H1 (cell line): Measurements from ENCODE around the gene CNOT6L. TPM values are rescaled to one million over a fixed set of nuclear protein-coding genes. Genes with fewer than 3 reads are reported as not detected.

Experiments
- CTCF ChIA-PET: fragments of 300-600 bp; sonication (Branson Sonifier 250); formaldehyde crosslinking; loops from one replicate; lab custom pipeline; 2021; ENCODE audit not compliant: partially characterized antibody; lab: Charles Lee
- POLR2A ChIA-PET: fragments of 300-600 bp; sonication (Branson Sonifier 250); formaldehyde crosslinking; loops from one replicate; lab custom pipeline; 2021; ENCODE audit warnings: inconsistent platforms; ENCODE audit not compliant: partially characterized antibody; lab: Charles Lee
- DNase-seq, 2 experiments: peaks; one replicate each; pipeline versions ENCODE4 v3.0.0 to v3.0.0-alpha.2; 2010 to 2022; ENCODE audit warnings: low spot score in 2 of 2, low read depth in 1 of 2, mixed read lengths in 1 of 2
- FAIRE-seq: peaks from 2 replicates; lab custom pipeline; 2011; peaks lifted over from hg19 to GRCh38; lab: Jason Lieb, UNC
- H2AFZ ChIP-seq: 2 replicates; pipeline ENCODE4 v1.8.1; 2012; ENCODE audit warnings: low read length, inconsistent platforms
- H2AK5ac ChIP-seq: 2 replicates; pipeline ENCODE4 v1.6.1; 2013; ENCODE audit warnings: low read depth, low read length
- H2BK120ac ChIP-seq: replicated peaks from 2 replicates; pipeline ENCODE3; 2013; ENCODE audit warnings: low read depth, low read length, inconsistent platforms
- H2BK12ac ChIP-seq: 2 replicates; pipeline ENCODE4 v1.6.1; 2013; ENCODE audit warnings: low read depth, low read length
- H2BK15ac ChIP-seq: 2 replicates; pipeline ENCODE4 v1.6.1; 2013; ENCODE audit warnings: low read length
- H2BK20ac ChIP-seq: 2 replicates; pipeline ENCODE4 v1.6.1; 2013; ENCODE audit warnings: low read length
- H2BK5ac ChIP-seq: 2 replicates; pipeline ENCODE4 v1.6.1; 2013; ENCODE audit warnings: low read depth, low read length
- H3K14ac ChIP-seq: 2 replicates; pipeline ENCODE4 v1.6.1; 2013; ENCODE audit warnings: inconsistent platforms; ENCODE audit not compliant: insufficient read length
- H3K18ac ChIP-seq: 2 replicates; pipeline ENCODE4 v1.6.1; 2013; ENCODE audit warnings: low read length; ENCODE audit errors: extremely low read depth
- H3K23ac ChIP-seq: 2 replicates; pipeline ENCODE4 v1.6.1; 2013; ENCODE audit warnings: inconsistent platforms; ENCODE audit not compliant: insufficient read length
- H3K23me2 ChIP-seq: 2 replicates; pipeline ENCODE4 v1.6.1; 2013; ENCODE audit warnings: low read depth, low read length
- H3K27ac ChIP-seq: 2 replicates; pipeline ENCODE4 v1.6.1; 2011; ENCODE audit warnings: low read depth, low read length, inconsistent platforms
- H3K27me3 ChIP-seq, 4 experiments: replicated peaks in 1 of 4; 1 replicate in 1 of 4; 2 replicates in 3 of 4; pipeline versions ENCODE4 v1.6.1 to v1.8.1; 2011 to 2013; ENCODE audit warnings: low read length in 3 of 4, mild to moderate bottlenecking in 3 of 4, inconsistent platforms in 2 of 4, mixed read lengths in 2 of 4, moderate library complexity in 1 of 4; ENCODE audit not compliant: control insufficient read depth in 3 of 4, insufficient read depth in 3 of 4; ENCODE audit errors: extremely low read depth in 1 of 4
- H3K36me3 ChIP-seq, 4 experiments: 2 replicates each; pipeline versions ENCODE4 v1.6.1 to v1.8.1; 2011 to 2013; ENCODE audit warnings: mild to moderate bottlenecking in 4 of 4, low read length in 3 of 4, moderate library complexity in 2 of 4, control low read depth in 1 of 4, inconsistent platforms in 1 of 4; ENCODE audit not compliant: insufficient read depth in 4 of 4, control insufficient read depth in 2 of 4
- H3K4ac ChIP-seq: replicated peaks from 2 replicates; pipeline ENCODE3; 2013; ENCODE audit warnings: low read length, low read depth, mixed read lengths, inconsistent platforms; ENCODE audit not compliant: insufficient read length
- H3K4me1 ChIP-seq, 4 experiments: replicated peaks in 1 of 4; 1 replicate in 1 of 4; 2 replicates in 3 of 4; pipeline versions ENCODE4 v1.6.1 to v1.8.1; 2011 to 2013; ENCODE audit warnings: low read length in 3 of 4, inconsistent platforms in 2 of 4, mixed read lengths in 1 of 4; ENCODE audit not compliant: insufficient read depth in 4 of 4, control insufficient read depth in 3 of 4
- H3K4me2 ChIP-seq, 2 experiments: 2 replicates each; pipeline versions ENCODE4 v1.6.1 to v1.8.1; 2011 to 2013; ENCODE audit warnings: low read depth in 2 of 2, low read length in 2 of 2, control low read depth in 1 of 2, inconsistent platforms in 1 of 2, mild to moderate bottlenecking in 1 of 2; ENCODE audit not compliant: insufficient read depth in 1 of 2
- H3K4me3 ChIP-seq, 4 experiments: fragments of 200-600, 300-600 bp in 1 of 4; sonication (generic), shearing (Covaris generic), sonication (Bioruptor Twin) in 1 of 4; 2 replicates each; pipeline versions ENCODE4 v1.5.1 to v1.8.1; 2011 to 2016; ENCODE audit warnings: low read length in 4 of 4, low read depth in 3 of 4, control low read depth in 2 of 4, inconsistent platforms in 2 of 4, mild to moderate bottlenecking in 2 of 4, mixed read lengths in 1 of 4, moderate library complexity in 1 of 4; ENCODE audit not compliant: insufficient read depth in 2 of 4; ENCODE audit errors: extremely low read depth in 1 of 4
- H3K56ac ChIP-seq: replicated peaks from 2 replicates; pipeline ENCODE3; 2013; ENCODE audit warnings: low read depth, mild to moderate bottlenecking, mixed read lengths, low read length, inconsistent platforms; ENCODE audit not compliant: insufficient read length
- H3K79me1 ChIP-seq: 2 replicates; pipeline ENCODE4 v1.6.1; 2013; ENCODE audit warnings: low read depth, low read length, control low read depth
- H3K79me2 ChIP-seq, 2 experiments: 2 replicates each; pipeline versions ENCODE4 v1.6.1 to v1.8.1; 2012 to 2013; ENCODE audit warnings: low read length in 2 of 2, mild to moderate bottlenecking in 2 of 2, inconsistent platforms in 1 of 2; ENCODE audit not compliant: insufficient read depth in 2 of 2, control insufficient read depth in 1 of 2
- H3K9ac ChIP-seq, 4 experiments: replicated peaks in 1 of 4; 1 replicate in 1 of 4; 2 replicates in 3 of 4; pipeline versions ENCODE4 v1.6.1 to v1.8.1; 2011 to 2013; ENCODE audit warnings: low read depth in 3 of 4, low read length in 3 of 4, control low read depth in 2 of 4, mild to moderate bottlenecking in 2 of 4, moderate library complexity in 2 of 4, inconsistent platforms in 1 of 4; ENCODE audit errors: extremely low read depth in 1 of 4
- H3K9me3 ChIP-seq, 2 experiments: 2 replicates each; pipeline versions ENCODE4 v1.6.1 to v1.8.1; 2012 to 2013; ENCODE audit warnings: mild to moderate bottlenecking in 2 of 2, moderate library complexity in 2 of 2, control low read depth in 1 of 2, inconsistent platforms in 1 of 2, low read depth in 1 of 2, low read length in 1 of 2, mixed read lengths in 1 of 2; ENCODE audit not compliant: insufficient read depth in 2 of 2
- H4K20me1 ChIP-seq, 2 experiments: replicated peaks in 1 of 2; 2 replicates each; pipeline versions ENCODE3 to v1.8.1; 2011 to 2013; ENCODE audit warnings: inconsistent platforms in 2 of 2, low read length in 2 of 2, mild to moderate bottlenecking in 1 of 2; ENCODE audit not compliant: insufficient read depth in 2 of 2, control insufficient read depth in 1 of 2
- H4K5ac ChIP-seq: 2 replicates; pipeline ENCODE4 v1.6.1; 2013; ENCODE audit warnings: low read length, low read depth, mixed read lengths, inconsistent platforms; ENCODE audit not compliant: insufficient read length
- H4K8ac ChIP-seq: 2 replicates; pipeline ENCODE4 v1.8.0; 2013; ENCODE audit warnings: mild to moderate bottlenecking, moderate library complexity, low read length, inconsistent platforms; ENCODE audit not compliant: insufficient read depth; ENCODE audit errors: extremely low read depth
- H4K91ac ChIP-seq: replicated peaks from 2 replicates; pipeline ENCODE3; 2013; ENCODE audit warnings: low read length, mixed read lengths, inconsistent platforms; ENCODE audit not compliant: insufficient read length
- ATF3 ChIP-seq: IDR thresholded peaks from 2 replicates; pipeline ENCODE4 v1.6.1; 2011; ENCODE audit warnings: low read depth, mild to moderate bottlenecking, low read length; ENCODE audit not compliant: insufficient read depth
- CHD1 ChIP-seq: IDR thresholded peaks from 2 replicates; pipeline ENCODE4 v1.6.1; 2012; ENCODE audit warnings: low read depth, low read length, improper control_type of control experiment
- EGR1 ChIP-seq: IDR thresholded peaks from 2 replicates; pipeline ENCODE4 v1.6.1; 2011; ENCODE audit warnings: low read depth, low read length, borderline replicate concordance
- KDM4A ChIP-seq: IDR thresholded peaks from one replicate; pipeline ENCODE4 v1.7.1; 2012; ENCODE audit warnings: low read depth, mild to moderate bottlenecking, moderate library complexity, low read length, inconsistent platforms; ENCODE audit not compliant: severe bottlenecking
- SIRT6 ChIP-seq: IDR thresholded peaks from one replicate; pipeline ENCODE4 v1.7.1; 2012; ENCODE audit warnings: low read length, inconsistent platforms
- SIX5 ChIP-seq: IDR thresholded peaks from 2 replicates; pipeline ENCODE4 v1.6.1; 2011; ENCODE audit warnings: mild to moderate bottlenecking, low read depth, low read length
- SRF ChIP-seq: IDR thresholded peaks from 2 replicates; pipeline ENCODE4 v1.6.1; 2011; ENCODE audit warnings: mild to moderate bottlenecking, low read depth, low read length, moderate library complexity
- SUZ12 ChIP-seq: fragments of 200-600 bp; sonication (generic); IDR thresholded peaks from 2 replicates; pipeline ENCODE4 v1.6.1; 2012; ENCODE audit warnings: mild to moderate bottlenecking, inconsistent platforms, low read length, moderate library complexity, mixed read lengths
- ZNF274 ChIP-seq: IDR thresholded peaks from 2 replicates; pipeline ENCODE4 v1.7.0; 2012; ENCODE audit warnings: low read length, borderline replicate concordance; ENCODE audit errors: extremely low read depth
- polyA plus RNA-seq, 7 experiments: library from polyadenylated mRNA; depleted of rRNA in 3 of 7; stranded (reverse) in 5 of 7; unstranded in 2 of 7; fragments of >200 nt in 5 of 7; fragments of 200-250 nt in 2 of 7; gene quantifications; 1 replicate in 5 of 7; 2 replicates in 1 of 7; 4 replicates in 1 of 7; pipeline versions ENCODE4 v1.2.1 to v1.2.3, GENCODE V29; 2011 to 2013; ENCODE audit warnings: missing spikeins in 2 of 7, mixed read lengths in 2 of 7
- total RNA-seq: library from RNA; stranded (reverse); fragmentation: NEBNext Ultra II Directional; extraction: Animal tissue kit (Norgen Biotek cat#: 25700); gene quantifications from 2 replicates; pipeline ENCODE4 v1.2.1, GENCODE V29; 2021

Gene CNOT6L
- total and polyA plus RNA-seq, 2 of the 8 experiments (the other 6 are each of a cell fraction or from before 2014, with no cell fraction given) = 2.0 to 22.4 TPM

- Histone ChIP-seq H2BK15ac (no peak overlapping the region), H3K4me2 (no peak overlapping the region), H3K4ac (no peak overlapping the region), H3K36me3 (no peaks in the 10 kb centered on the region), H3K56ac (no peak overlapping the region), H4K20me1 (no peaks in the 10 kb centered on the region), H2AFZ (no peak overlapping the region), H2AK5ac (no peak overlapping the region), H3K9me3 (no peaks in the 10 kb centered on the region), H4K8ac (no peak overlapping the region), H2BK20ac (no peak overlapping the region), H3K14ac (no peak overlapping the region), H3K18ac (no peak overlapping the region), H3K79me2 (no peaks in the 10 kb centered on the region), H2BK5ac (no peak overlapping the region), H3K4me1 (no peaks in the 10 kb centered on the region), H2BK12ac (no peak overlapping the region), H3K4me3 (no peak overlapping the region), H3K79me1 (no peaks in the 10 kb centered on the region), H3K27ac (no peak overlapping the region), H3K23ac (no peak overlapping the region), H3K9ac (no peak overlapping the region), H4K5ac (no peak overlapping the region), H3K23me2 (no peaks in the 10 kb centered on the region), H4K91ac (no peak overlapping the region), H2BK120ac (no peak overlapping the region), H3K27me3 (no peaks in the 10 kb centered on the region)
- ChIA-PET POLR2A (interaction anchor here (1.1 to 1.4 kb wide), 2 partner anchors 9 to 35 kb away, joined by 5 read pairs; partner anchors contain the start of genes CNOT6L and MRPL1), CTCF (interaction anchor here (1.7 kb wide), 1 partner anchor 10 kb away, joined by 5 read pairs; no protein-coding TSS in a partner anchor)
- TF ChIP-seq EGR1 (no peak), SIX5 (no peak), CHD1 (no peak), KDM4A (no peak), SIRT6 (no peak), ZNF274 (no peak), ATF3 (no peak), SUZ12 (no peak), SRF (no peak)
- DNase-seq = no peak
- no peak for FAIRE-seq
Measured at GRCh38 chr4:77827343-77827742, 8.2 kb upstream of the CNOT6L start.
